Muscle layer of duodenum (tissue), 2 donors: ENCODE data around the gene ESPNL.

Experiments used
- H3K27ac ChIP-seq: one replicate; pipeline ENCODE4 v1.7.0; 2013; ENCODE audit warnings: mild to moderate bottlenecking, low read length
- H3K27me3 ChIP-seq: one replicate; pipeline ENCODE4 v1.7.0; 2013; ENCODE audit warnings: low read depth, mild to moderate bottlenecking, control low read depth, low read length
- H3K36me3 ChIP-seq, 2 donors: one replicate each; pipeline ENCODE4 v1.7.0; 2013; ENCODE audit warnings: low read length in 2 of 2, control low read depth in 1 of 2, mild to moderate bottlenecking in 1 of 2; ENCODE audit not compliant: insufficient read depth in 2 of 2, control insufficient read depth in 1 of 2
- H3K4me1 ChIP-seq, 2 donors: one replicate each; pipeline ENCODE4 v1.7.0; 2013; ENCODE audit warnings: low read length in 2 of 2, mild to moderate bottlenecking in 2 of 2, control low read depth in 1 of 2, moderate library complexity in 1 of 2; ENCODE audit not compliant: insufficient read depth in 2 of 2, control insufficient read depth in 1 of 2
- H3K4me3 ChIP-seq, 2 donors: one replicate each; pipeline ENCODE4 v1.7.0; 2013; ENCODE audit warnings: low read length in 2 of 2, low read depth in 1 of 2, mild to moderate bottlenecking in 1 of 2
- H3K9me3 ChIP-seq, 2 donors: one replicate each; pipeline ENCODE4 v1.7.0; 2013; ENCODE audit warnings: low read length in 2 of 2, control low read depth in 1 of 2, mild to moderate bottlenecking in 1 of 2; ENCODE audit not compliant: control insufficient read depth in 1 of 2
- donor health status: healthy.

The ESPNL gene

DNA sequence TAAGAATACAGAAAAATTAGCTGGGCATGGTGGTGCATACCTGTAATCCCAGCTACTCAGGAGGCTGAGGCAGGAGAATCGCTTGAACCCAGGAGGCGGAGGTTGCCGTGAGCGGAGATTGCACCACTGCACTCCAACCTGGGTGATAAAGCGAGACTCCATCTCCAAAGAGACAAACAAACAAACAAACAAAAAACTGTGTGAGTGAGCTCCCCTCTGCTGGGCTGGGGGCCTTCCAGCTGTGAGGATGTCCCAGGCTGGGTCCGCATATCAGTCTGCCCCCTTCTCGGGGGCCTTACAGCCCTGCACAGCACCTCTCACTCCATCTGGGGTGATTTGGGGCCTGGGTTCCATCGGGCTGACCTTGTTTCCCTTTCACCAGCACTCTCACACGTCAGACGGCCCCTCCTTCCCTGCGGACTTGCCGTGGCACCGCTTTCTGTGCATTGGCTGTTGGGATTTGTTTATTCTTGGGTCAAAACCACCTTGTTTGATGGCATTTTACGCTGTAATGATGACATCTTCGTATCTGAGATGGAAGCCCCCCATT lies 35.5 kb downstream of the ESPNL start:
- Histone ChIP-seq H3K27me3 (no peaks in the 10 kb centered on the region), H3K27ac (no peak overlapping the region), H3K4me3 (no peak overlapping the region), H3K4me1 (peaks cover 0 to 17% of the 10 kb centered on the region in 2 donors), H3K9me3 (no peaks in the 10 kb centered on the region), H3K36me3 (peaks cover 0 to 1% of the 10 kb centered on the region in 2 donors)

DNA sequence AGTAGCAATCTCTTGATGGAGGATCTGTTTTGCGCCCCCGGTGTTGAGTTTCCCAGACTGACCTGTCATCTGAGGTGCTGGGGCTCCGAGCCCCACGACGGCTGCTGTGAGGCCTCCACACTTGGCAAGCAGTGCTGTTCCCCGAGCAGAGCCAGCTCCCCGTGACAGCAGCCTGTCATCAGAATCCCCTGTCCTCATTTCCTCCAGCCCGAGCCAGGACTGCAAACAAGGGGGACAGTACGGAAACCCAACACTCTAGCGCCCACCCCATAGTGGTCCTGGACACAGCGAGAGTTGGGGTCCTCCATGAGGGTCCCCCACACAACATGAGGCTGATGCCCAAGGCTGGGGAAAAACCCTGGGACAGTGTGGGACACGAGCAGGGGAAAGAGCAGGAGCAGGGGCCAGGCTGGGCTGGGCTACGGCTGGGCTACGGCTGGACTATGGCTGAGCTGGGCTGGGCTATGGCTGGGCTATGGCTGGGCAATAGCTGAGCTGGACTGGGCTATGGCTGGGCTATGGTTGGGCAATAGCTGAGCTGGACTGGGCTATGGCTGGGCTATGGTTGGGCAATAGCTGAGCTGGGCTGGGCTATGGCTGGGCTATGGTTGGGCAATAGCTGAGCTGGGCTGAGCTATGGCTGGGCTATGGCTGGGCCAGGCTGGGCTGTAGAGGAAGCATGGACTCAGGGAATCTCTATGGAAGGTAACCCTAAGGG lies 36.8 kb downstream of the ESPNL start:
- peaks cover 0 to 23% of the 10 kb centered on the region in 2 donors for H3K4me1 ChIP-seq
- no peak overlapping the region for H3K27ac ChIP-seq
- H3K4me3 ChIP-seq, result no peak overlapping the region

GRCh38 chr2:238137885-238138284 lies 37.7 kb downstream of the ESPNL start:
- Histone ChIP-seq H3K4me1 (peaks cover 0 to 27% of the 10 kb centered on the region in 2 donors), H3K27ac (no peak overlapping the region), H3K4me3 (no peak overlapping the region), H3K9me3 (no peaks in the 10 kb centered on the region), H3K27me3 (no peaks in the 10 kb centered on the region), H3K36me3 (peaks cover 0 to 3% of the 10 kb centered on the region in 2 donors)

More for the DNA sequence above, 36.8 kb downstream of the ESPNL start:
- Histone ChIP-seq H3K36me3 (peaks cover 0 to 3% of the 10 kb centered on the region in 2 donors), H3K9me3 (no peaks in the 10 kb centered on the region), H3K27me3 (no peaks in the 10 kb centered on the region)

GRCh38 chr2:238138331-238139195 lies 38.4 kb downstream of the ESPNL start, which contains the start of gene KLHL30:
Gene KLHL30 (plus strand): TSS chr2:238138668. CDS start chr2:238140755, 2,087 bp downstream.
- Histone ChIP-seq H3K9me3 (no peaks in the 10 kb centered on the region), H3K4me1 (peaks cover 0 to 33% of the 10 kb centered on the region in 2 donors), H3K36me3 (peaks cover 0 to 3% of the 10 kb centered on the region in 2 donors), H3K4me3 (peak within 1 kb of the TSS in 1 of 2 donors; percentile 45), H3K27ac (no peak within 1 kb of the TSS), H3K27me3 (no peaks in the 10 kb centered on the region)

DNA sequence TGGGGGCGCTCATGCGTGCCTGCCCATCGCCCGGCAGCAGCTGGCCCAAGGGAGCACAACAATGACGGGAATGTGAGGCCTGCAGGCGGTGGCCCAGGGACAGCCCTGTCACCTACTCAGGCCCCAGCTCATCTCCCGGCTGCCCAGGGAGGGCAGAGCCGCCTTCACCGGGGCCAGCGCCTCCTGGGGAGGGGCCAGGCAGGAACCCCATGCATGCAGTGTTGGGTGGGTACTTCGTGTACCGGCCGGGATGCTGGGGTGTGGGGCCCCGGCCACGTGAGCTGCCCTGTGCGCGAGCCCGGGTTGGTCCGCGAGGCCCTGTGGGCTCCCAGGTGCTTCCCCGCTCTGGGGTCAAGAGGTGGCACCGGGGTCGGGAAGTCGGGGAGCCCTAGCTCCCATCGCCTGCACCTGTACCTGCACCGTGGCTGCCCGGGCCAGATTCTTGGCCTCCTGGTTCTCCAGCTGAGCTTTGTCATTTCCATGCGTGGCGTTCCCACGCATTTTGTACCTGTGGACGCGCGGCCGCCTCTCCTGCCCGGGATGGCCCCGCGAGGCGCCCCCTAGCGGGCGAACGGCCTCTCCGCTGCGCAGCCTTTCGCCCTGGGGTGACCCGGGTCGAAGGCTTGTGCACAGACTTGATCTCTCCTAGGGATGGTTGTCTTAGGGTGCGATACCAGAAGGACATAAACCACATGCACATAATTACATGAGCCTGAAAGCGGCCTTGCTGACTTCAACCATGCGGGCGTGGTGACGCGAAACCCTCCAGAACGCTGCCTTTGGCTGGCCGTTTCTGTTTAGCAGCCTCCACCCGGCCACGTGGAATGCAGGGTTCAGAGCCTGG lies 39.3 kb downstream of the ESPNL start:
- Histone ChIP-seq H3K27ac (no peak overlapping the region), H3K4me3 (peak overlapping the region in 1 of 2 donors; percentile 45), H3K27me3 (no peaks in the 10 kb centered on the region), H3K9me3 (no peaks in the 10 kb centered on the region), H3K4me1 (peaks cover 0 to 34% of the 10 kb centered on the region in 2 donors), H3K36me3 (peaks cover 0 to 3% of the 10 kb centered on the region in 2 donors)

DNA sequence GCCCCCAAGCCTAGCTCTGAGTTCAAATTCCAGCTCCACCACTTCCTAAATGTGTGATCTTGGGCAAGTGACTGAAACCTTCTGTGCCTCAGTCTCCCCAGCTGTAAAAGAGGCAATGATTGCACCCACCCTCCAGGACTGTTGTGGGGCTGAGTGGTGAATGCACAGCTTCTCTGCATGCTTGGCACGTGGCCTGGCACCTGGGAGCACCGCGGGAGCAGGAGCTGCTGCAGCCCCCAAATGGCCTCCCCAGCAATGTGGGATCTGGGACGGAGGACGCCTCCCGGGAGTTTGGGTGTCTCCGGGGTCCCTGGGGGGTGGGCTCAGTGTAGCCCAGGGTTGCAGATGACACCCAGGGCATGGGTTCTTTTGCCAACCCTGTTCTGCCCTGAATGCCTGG lies 39.9 kb downstream of the ESPNL start:
- H3K36me3 ChIP-seq, result peaks cover 0 to 3% of the 10 kb centered on the region in 2 donors
- no peaks in the 10 kb centered on the region for H3K9me3 ChIP-seq
- H3K4me1 ChIP-seq, result peaks cover 0 to 34% of the 10 kb centered on the region in 2 donors
- no peak overlapping the region for H3K27ac ChIP-seq
- H3K4me3 ChIP-seq, result no peak overlapping the region
- H3K27me3 ChIP-seq, result no peaks in the 10 kb centered on the region

DNA sequence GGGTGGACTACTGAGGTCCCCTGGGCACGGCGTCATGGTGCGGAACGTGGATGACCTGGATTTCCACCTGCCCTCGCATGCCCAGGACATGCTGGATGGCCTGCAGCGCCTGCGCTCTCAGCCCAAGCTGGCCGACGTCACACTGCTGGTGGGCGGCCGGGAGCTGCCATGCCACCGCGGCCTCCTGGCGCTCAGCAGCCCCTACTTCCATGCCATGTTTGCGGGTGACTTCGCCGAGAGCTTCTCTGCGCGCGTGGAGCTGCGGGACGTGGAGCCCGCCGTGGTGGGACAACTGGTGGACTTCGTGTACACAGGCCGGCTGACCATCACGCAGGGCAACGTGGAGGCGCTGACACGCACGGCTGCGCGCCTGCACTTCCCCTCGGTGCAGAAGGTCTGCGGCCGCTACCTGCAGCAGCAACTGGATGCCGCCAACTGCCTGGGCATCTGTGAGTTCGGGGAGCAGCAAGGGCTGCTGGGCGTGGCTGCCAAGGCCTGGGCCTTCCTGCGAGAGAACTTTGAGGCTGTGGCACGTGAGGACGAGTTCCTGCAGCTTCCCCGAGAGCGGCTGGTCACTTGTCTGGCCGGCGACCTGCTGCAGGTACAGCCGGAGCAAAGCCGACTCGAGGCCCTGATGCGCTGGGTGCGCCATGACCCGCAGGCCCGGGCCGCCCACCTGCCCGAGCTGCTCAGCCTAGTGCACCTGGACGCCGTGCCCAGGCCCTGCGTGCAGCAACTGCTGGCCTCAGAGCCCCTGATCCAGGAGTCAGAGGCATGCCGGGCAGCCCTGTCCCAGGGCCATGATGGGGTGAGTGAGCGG lies 40.8 kb downstream of the ESPNL start:
- H3K4me1 ChIP-seq, result peaks cover 0 to 34% of the 10 kb centered on the region in 2 donors
- H3K4me3 ChIP-seq, result no peak overlapping the region
- peaks cover 0 to 3% of the 10 kb centered on the region in 2 donors for H3K36me3 ChIP-seq
- H3K27ac ChIP-seq, result no peak overlapping the region
- H3K27me3 ChIP-seq, result no peaks in the 10 kb centered on the region
- H3K9me3 ChIP-seq, result no peaks in the 10 kb centered on the region

DNA sequence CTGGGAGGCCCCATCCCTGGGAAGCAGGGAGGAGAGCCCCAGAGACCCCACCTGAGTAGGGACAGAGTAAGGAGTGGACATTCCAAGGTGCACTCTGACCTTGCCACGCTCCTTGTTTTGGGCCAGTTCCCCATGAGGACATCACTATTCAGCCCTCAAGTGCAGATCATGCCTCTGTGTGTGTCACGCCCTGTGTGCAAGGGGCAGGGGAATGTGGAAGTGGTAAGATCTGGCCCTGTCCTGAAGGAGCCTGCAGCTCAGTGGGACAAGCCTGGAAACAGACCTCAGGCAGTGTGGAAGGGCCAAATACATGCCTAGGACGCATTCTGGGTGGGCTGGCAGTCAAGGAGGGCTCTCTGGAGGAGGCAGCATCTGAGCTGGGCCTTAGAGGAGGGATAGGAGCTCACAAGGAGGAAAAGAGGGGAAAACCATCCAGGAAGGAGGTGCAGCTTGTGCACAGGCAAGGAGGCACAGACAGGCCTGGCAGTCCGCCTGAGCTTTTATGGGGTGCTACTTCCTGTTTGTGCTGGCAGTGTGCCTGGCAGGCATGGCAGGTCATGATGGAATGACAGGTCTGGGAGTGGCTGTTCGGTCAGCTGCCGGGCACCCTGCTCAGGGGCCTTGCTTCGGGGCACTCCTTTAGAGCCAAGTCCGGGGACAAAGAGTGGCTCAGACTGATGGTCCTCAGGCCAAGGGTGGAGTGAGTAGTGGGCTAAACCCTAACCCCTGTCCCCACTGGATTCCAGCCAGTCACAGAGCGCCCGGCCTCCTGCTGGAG lies 41.6 kb downstream of the ESPNL start:
- Histone ChIP-seq H3K27ac (no peak overlapping the region), H3K4me3 (no peak overlapping the region), H3K4me1 (peaks cover 0 to 34% of the 10 kb centered on the region in 2 donors)

GRCh38 chr2:238142382-238143205 lies 42.5 kb downstream of the ESPNL start:
- Histone ChIP-seq H3K9me3 (no peaks in the 10 kb centered on the region), H3K4me3 (no peak overlapping the region), H3K36me3 (peaks cover 0 to 3% of the 10 kb centered on the region in 2 donors), H3K4me1 (peaks cover 0 to 34% of the 10 kb centered on the region in 2 donors), H3K27ac (no peak overlapping the region), H3K27me3 (no peaks in the 10 kb centered on the region)

More for the DNA sequence above, 41.6 kb downstream of the ESPNL start:
- H3K9me3 ChIP-seq, result no peaks in the 10 kb centered on the region
- H3K36me3 ChIP-seq, result peaks cover 0 to 3% of the 10 kb centered on the region in 2 donors
- H3K27me3 ChIP-seq, result no peaks in the 10 kb centered on the region
